HG03159 (cell line): ENCODE measurements around the gene CADM1.
"Not testable (repeated sequence)": the region's sequence is repeated elsewhere in the genome, so short reads cannot be mapped to it uniquely, and the experiment has no call there.

Source experiments
- ATAC-seq: cut with Tn5 transposase; IDR thresholded peaks from one replicate; pipeline ENCODE4 v1.9.1; 2021; ENCODE audit warnings: mild to moderate bottlenecking, moderate library complexity; ENCODE audit not compliant: unreplicated experiment

Gene CADM1

DNA sequence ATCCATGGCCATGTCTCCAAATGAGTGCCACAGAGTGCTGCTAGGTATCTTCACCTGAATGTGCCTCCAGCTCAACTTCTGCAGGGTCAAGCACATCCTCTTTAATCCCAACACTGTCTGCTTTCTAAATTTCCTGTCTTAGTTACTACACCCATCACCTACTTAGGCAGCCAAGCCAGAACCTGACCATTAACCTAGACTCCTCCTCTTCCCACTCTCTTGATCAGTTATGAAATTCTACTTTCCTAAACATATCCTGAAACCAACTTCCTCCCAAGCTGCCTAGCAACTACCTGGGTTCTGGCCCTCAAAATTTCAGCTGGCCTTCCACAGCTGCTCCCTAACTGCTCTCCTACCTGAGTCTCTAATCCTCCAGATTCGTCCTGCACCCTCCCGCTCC, 22.7 kb downstream of the CADM1 start:
- ATAC-seq, result no peak

DNA sequence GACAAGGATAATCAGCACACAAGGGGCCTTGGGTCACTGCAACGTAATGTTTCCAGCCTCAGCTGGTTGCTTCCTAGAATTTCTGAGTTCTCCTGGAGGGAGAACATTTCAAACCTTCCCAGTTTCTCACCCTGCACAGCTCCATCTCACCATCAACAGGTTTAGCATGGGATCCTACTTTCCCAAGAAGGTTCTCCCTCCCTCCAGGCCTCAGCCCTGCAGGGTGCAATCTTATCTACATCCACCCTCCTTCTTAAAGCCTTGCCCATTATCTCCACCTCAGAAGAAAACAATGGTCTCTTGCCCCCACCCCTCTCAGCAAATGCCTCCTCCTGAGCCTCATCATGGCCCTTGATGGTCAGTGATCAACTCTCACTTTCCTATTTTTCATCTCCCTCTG, 23.6 kb downstream of the CADM1 start:
- no peak for ATAC-seq

DNA sequence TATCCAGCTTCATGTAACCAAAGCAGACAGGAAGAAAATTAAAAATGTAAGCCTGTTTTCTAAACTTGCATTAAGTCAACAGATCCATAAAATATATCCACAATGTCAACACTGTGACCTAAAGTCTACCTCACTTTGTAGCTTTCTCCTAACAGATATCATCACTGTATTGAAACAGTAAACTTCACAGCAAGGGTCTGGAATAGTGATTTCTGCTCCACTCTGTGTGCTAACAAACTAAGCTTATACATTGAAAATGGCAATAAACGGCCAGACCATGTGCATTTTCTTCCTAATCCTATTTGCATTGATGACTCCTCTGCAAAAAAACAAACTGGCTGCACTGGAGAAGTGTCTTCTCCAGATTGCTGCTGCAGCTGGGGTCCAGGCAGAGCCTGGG, 26.8 kb downstream of the CADM1 start:
- no peak for ATAC-seq

DNA sequence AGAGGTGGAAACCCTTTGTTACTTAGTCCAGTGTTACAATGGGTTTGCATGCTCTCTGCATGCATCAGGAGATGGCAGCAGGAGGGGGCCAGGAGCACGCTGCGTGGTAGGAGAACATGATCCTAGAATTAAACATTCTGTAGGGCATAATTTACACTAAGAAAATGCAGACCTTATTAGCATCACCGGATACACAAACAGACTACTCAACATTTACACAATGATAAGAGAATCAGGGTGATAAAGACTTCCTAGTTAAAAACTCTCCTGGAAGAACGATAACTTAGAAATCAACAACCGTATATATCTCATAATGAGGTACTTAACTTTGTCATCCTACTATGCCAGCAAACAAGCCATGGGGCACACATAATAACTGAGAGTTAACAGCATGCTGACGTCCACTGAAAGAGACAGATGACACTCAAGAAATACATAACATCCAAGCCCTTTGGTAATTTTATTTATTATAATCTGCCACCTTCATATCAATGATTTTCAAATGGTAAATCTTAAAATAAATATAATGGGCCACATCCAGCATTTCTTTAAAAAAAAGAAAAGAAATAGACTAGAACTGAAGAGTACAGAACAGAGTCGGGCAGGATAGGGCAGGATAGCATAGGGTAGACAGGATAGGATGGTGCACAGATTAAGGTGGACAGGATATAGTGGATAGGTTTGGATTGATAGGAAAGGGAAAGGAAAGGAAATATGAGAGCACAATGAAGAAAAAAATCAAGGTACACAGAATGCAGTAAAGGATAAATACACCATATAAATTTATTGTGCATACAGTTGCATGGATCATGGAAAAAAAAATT, 27.5 kb downstream of the CADM1 start:
- no peak for ATAC-seq

DNA sequence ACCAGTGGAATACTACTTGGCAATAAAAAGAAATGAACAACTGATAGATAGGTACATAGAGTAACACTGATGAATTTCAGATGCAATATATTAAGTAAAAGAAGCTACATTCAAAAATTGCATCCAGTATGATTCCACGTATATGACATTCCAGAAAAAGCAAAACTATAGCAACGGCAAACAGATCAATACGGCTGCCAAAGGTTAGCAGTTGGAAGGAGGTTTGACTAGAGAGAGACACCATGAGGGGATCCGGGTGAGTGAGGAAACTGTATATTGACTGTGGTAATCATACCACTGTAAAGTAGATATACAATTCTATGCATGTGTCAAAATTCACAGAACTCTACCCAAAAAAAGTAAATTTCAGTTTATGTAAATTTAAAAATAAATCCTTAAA, 28.7 kb downstream of the CADM1 start:
- ATAC-seq, result no peak

DNA sequence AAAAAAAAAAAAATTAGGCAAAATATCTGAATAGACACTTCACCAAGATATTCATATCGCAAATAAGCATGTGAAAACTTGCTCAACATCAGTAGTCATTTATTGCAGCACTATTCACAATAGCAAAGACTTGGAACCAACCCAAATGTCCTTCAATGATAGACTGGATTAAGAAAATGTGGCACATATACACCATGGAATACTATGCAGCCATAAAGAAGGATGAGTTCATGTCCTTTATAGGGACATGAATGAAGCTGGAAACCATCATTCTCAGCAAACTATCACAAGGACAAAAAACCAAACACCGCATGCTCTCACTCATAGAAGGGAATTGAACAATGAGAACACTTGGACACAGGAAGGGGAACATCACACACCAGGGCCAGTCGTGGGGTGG, 29.9 kb downstream of the CADM1 start:
- not testable (repeated sequence) for ATAC-seq

DNA sequence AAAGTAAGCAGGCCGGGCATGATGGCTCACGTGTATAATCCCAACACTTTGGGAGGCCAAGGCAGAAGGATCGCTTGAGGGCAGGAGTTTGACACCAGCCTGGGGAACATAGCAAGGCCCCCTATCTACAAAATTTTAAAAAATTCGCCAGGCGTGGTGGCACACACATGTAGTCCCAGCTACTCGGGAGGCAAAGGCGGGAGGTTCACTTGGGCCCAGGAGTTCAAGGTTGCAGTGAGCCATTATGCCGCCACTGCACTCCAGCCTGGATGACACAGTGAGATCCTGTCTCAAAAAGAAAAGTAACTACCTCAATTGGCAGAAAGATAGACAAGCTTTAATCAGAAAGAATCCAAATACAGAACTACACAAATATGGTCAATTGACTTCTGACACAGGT, 31.0 kb downstream of the CADM1 start:
- no peak for ATAC-seq

DNA sequence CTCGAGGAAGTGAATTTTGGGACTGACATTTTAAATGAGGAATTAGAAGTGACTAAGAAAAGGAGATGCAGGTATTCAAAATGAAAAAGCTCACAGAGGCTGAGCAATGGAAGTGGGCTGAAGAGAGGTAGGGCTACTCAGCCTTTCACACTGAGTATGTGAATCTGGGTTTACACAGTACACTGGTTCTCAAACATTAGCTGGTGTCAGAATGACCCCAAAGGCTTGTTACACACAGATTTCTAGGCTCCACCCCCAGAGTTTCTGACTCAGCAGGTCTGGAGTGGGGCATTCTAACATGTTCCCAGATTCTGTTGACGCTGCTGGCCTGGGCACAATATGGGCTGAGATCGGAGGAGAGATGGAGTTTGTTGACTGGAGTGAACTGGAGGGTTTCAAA, 32.8 kb downstream of the CADM1 start:
- no peak for ATAC-seq

DNA sequence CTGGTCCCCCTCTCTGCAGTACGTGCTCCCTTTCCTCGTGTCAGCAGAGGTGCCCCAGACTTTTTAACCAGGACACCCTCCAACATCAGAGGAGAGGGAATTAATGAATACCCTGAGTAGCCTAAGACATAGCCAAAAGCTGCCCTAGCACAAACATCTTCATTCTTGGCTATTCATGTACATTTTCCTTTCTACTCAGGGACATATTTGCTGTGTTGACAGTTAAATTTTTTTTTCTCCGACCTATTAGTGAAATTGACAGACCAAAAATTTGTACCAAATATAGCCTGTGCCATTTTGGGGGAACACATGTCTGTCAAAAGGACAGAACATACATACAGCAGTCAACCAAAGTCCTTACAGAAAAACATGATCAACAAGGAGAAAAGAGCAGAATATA, 33.3 kb downstream of the CADM1 start:
- no peak for ATAC-seq

DNA sequence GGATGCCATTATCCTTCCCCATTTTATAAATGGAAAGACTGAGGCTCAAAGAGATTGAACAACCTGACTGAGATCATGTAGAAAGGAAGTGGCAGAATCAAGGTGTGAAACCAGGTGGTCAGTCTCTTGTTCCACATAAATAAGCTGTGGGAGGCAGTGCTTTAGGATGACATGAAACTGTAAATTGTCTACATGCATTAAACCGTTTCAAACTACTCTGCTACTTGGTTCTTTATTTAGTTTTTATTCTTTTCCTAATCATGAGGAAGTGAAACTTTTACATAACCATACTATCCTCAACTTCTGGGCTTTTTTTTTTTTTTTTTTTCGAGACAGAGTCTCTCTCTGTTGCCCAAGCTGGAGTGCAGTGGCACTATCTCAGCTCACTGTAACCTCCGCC, 34.9 kb downstream of the CADM1 start:
- ATAC-seq, result peak; percentile 53

DNA sequence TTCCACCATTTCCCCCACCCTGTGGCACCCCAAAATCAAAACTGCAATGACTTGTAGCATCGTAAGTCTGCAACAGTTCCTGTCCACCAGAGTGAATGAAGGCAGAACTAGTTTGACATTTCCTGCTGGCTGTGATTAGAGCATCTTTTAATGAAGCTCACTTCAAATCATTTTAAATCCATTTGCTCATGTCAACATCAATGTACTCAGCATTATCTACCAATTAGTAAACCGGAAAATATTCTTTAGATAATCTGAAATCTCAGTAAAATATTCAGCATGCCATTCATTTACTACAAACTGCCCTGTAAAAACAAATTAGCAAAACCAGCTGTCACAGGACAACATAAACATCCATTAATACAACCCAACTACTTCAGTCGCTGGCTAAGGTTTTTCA, 38.1 kb downstream of the CADM1 start:
- no peak for ATAC-seq

DNA sequence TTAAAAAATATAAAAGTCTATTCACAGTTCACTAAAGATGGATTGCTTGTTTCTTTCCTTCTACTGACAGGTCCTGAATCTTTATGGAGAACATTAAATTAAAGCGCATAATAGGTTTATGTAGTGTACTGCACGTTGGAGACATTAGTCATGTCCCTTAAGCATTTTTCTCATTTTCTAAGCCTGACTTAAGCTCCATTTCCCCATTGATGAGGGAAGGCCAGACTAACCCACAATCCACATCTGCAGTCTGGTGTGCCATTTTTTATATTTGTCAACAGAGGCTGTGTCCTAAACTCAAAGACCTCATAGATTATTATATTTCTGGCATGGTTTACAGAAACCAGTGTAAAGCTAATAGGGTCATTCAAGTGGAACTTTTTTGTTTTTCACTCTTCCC, 39.9 kb downstream of the CADM1 start:
- no peak for ATAC-seq

DNA sequence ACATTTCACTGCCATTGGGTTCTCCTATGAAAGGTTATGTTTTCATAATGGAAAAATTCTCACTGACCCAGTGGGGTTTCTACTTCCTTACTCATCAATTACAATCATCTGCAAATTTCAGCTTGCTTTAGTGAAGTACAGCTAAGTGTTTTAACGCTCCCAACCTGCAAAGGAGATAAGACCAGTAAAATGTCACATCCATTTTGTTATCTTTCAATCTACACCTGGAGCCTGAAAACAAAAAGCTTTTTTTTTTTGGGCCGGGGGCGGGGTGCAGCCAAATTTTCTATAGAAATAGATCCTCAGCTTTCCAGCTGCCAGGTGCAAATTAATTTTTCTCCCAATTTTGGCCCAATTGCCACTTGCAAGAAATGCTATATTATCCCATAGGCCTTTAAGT, 40.6 kb downstream of the CADM1 start:
- no peak for ATAC-seq

DNA sequence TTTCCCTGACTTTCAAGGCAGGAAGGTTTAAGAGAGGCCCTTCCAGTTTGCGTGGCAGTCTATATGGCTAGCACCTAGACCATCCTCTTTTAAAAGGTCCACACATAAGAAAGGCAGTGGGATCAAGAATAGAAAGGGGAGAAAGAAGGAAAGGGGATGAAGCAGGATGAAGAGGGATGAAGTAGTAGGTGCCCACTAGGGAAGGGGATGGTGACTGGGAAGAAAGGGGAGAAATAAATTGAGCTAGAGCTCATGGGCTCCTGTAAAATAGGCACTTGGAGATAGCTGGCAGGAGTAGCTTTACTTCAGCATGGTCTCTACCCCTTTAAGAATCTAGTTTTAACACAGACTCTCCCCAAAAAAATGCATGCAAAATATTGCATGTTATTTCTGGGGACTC, 41.5 kb downstream of the CADM1 start:
- no peak for ATAC-seq

DNA sequence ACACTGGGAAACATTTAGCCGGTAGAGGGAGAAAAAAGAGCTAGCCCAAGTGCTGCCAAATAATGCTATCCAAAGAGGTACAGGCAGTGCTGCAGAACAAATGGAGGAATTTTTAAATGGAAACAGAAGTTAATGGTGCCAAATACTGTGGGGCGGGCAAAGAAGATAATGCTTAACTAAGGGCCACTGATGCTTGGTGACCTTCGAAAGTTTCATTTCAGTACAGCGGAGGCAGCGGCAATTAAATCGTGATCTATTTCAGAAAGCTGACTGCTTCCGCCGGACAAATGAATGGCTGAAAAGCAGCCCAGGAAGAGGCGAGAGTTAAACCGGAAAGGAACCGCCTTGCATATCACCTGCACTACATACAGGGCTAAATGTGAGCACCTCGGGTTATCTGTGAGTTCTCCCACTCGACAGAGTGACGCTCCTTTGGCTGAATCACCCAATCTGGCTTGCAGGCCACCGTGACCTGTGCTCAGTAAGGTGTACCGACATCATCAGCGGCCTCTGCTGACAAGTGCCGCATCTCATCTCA, 42.1 kb downstream of the CADM1 start:
- no peak for ATAC-seq

DNA sequence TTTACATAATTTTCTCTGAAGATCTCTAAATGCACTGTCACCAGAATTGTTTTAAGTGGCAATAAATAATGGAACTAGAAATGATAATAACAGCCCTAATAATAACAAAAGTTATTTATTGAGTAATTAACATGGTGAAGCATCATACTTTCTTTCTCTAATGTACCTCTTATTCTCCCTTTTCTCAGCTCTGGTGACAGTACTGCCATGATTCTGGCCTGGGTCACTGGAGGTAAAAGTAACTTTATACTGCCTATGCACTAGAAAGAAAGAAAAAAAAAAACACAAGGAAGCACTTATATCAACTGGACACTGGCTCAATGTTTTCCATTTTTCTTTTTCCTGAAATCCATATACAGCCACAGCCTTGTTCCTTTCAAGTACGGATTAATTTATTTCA, 43.7 kb downstream of the CADM1 start:
- ATAC-seq, result no peak

DNA sequence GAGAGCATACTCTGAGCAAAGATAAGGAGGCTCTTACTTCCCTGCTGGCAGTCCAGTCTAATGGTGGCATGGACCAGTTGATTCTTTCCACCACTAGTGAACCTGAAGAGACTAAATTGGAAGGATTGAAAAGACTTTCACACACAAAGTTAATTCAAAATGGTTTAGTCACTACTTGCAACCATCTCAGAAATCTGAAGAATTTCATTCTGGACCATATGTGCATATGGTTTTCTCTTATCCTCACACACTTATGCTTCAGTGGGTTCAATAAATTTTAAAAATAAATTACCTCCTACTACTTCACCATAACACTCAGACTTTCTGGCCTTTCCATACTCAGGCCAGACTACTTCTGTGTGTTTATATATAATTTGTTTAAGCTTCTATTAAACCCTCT, 44.7 kb downstream of the CADM1 start:
- ATAC-seq, result no peak

DNA sequence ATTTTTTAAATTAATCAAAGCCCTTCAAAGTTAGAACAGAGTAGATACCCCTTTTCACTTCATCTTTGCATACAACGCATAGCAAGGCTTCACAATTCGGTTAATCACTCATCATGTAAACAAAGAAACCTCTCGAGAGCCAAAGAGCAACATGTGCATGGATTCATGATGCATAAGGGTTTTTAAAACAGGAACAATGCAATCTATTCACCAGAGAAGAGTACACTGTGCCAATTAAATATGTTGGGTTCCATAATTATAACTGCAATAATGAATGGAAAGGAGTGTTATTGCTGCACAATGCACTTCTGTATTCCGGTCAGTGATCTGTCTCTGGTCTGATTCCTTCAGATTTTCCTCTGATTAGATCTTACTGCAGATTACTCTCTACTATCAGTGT, 45.3 kb downstream of the CADM1 start:
- no peak for ATAC-seq

DNA sequence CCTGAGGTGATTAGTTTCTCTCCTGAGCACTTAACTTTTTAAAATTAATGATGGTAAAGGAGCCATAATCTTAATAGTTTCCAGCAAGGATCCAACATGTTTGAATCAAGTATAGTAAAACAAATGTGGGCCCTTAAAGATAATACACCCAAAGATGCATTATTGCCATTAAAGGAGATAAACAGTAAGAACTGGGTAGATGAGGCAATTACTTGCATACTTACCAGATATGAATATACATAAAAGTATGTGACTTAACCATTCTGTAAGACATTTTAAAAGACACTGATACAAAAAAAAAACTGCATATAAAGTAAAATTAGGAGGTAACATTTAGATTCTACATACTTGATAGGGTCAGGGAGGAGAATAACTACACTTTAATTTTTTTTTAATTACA, 48.2 kb downstream of the CADM1 start:
- ATAC-seq, result no peak

DNA sequence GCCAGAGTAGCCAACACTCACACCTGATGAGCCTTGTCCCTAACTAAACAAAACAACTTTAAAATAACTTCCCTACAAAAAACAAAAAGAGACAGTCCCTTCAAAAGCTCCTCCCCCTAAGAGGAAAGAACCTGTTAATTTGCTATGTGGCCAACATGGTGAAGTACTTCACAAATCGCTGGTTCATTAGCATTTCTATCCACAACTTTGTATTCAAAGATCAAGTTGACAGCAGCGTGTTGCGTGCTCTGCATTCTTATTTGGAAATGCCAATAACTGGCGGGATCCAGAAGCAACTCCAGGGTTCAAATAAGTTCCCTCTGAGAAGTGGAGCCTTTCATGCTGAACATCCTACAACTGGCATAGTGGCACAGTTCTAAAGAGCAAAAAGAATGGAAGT, 48.6 kb downstream of the CADM1 start:
- ATAC-seq, result no peak

DNA sequence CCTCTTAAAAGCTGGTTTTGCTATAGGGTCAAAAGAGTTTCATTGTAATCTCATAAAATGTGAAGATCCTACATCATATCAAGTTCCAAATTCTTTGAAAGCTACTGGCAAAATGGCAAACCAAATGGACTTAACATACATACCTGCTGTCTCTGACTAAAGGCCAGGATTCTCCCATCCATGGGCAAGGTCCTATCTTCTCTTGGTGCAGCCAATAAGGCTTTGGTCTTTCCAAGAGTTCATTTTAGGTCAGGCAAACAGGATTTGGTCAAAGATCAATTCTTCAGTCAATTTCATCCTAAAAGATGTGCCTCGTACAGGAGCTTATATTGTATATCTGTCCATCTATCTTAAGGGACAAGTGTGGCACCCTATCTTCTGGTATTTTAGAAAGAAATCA, 49.7 kb downstream of the CADM1 start:
- no peak for ATAC-seq

DNA sequence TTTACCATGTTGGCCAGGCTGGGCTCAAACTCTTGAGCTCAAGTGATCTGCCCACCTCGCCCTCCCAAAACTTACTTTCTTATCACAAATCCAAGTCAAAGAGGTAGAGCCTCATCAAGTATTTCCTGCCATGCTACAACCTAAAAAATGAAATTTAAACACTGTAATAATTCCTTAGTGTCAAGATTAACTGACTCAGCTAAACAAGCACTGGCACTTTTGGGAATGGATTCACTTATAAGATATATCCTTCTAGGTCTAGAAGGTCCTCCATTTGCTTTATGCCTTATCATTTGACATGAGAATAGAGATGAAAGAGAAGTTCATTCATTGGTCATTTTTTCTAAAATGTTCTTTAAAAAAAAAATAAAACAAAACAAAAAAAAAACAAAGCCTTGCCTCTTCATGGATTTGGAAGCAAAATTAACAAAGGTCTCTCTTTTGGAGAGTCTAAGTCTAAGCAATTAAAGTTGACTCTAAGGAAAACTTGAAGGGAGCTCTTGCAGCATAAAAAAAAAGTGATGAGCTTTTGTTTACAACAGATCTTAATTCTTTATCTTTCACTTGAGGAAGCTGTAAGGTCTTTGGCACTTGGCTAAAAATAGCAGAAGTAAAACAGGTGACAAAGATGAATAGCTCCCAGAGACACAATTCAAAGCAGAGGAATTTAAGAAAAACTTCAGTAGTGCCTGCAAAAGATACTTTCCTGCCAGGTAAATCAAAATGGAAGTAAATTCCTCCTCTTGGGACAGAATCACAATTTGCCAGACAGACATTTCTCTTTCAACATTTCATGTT, 50.3 kb downstream of the CADM1 start:
- no peak for ATAC-seq
